ENCODE measurements around the gene KIAA0586. TPM values are rescaled to one million over a fixed set of nuclear protein-coding genes. Genes with fewer than 3 reads are reported as not detected.

The KIAA0586 gene
- total RNA-seq, 1 experiment from 2014 or later = 13.5 TPM

DNA sequence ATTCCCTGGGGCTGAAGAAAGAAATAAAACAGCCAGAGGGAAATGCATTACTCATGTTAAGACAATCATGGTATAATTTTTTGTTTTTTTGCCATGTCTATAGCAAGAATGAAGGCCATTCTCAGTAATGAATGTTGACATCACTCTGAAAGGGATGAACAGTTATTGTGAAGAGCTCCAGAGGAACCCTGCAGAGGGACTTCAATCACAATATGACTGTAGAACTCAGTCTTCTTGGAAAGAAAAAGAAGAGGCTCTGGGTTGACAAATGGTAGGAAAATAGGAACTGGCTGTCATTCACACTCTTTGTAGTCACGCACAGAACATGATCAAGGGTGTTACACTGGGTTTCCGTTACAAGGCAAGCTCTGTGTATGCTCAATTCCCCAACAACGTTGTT lies 136.5 kb downstream of the KIAA0586 start:
- POLR2A ChIA-PET = no interaction called here
- BruUV-seq (replicated peaks) = no TSS peak
- CTCF ChIA-PET = no interaction called here

GRCh38 chr14:58565832-58566231 lies 138.3 kb downstream of the KIAA0586 start:
- H3K36me3 Mint-ChIP-seq (ENCODE audit: insufficient read depth, unreplicated experiment) = no peaks in the 10 kb centered on the region
- intact Hi-C loops (cut with micrococcal nuclease; ENCODE audit: unreplicated experiment) = no loop called here
- POLR2A ChIA-PET = interaction anchor here (0.6 kb wide), 1 partner anchor 1241 kb away, joined by 4 read pairs; no protein-coding TSS in a partner anchor

More for the DNA sequence above, 136.5 kb downstream of the KIAA0586 start:
- TF ChIP-seq CTCF (IDR thresholded peaks at IDR 0.05; ENCODE audit: insufficient read depth in 1 of 2, low read depth in 1 of 2, low read length in 1 of 2, severe bottlenecking in 1 of 2, unreplicated experiment in 1 of 2) = no peak
- no peak overlapping the region for H3K4me3 Mint-ChIP-seq (ENCODE audit: unreplicated experiment)
- no peaks in the 10 kb centered on the region for H3K9me3 Mint-ChIP-seq (ENCODE audit: unreplicated experiment)
- Histone ChIP-seq H3K27me3 (replicated peaks; ENCODE audit: control insufficient read depth, insufficient read depth, low read length) (no peaks in the 10 kb centered on the region), H3K9me3 (no peaks in the 10 kb centered on the region), H3K4me1 (no peaks in the 10 kb centered on the region), H3K4me3 (ENCODE audit: low read depth, low read length) (no peak overlapping the region), H3K36me3 (ENCODE audit: control insufficient read depth, insufficient read depth, low read length) (no peaks in the 10 kb centered on the region)
- no peak overlapping the region for H3K27ac Mint-ChIP-seq (ENCODE audit: unreplicated experiment)
- no peak for DNase-seq
- H3K4me1 Mint-ChIP-seq (ENCODE audit: low read depth, unreplicated experiment) = no peaks in the 10 kb centered on the region
- H3K27me3 Mint-ChIP-seq (ENCODE audit: insufficient read depth, unreplicated experiment) = peaks cover 7% of the 10 kb centered on the region
- no peaks in the 10 kb centered on the region for H3K36me3 Mint-ChIP-seq (ENCODE audit: insufficient read depth, unreplicated experiment)
- intact Hi-C loops (cut with micrococcal nuclease; ENCODE audit: unreplicated experiment) = no loop called here

DNA sequence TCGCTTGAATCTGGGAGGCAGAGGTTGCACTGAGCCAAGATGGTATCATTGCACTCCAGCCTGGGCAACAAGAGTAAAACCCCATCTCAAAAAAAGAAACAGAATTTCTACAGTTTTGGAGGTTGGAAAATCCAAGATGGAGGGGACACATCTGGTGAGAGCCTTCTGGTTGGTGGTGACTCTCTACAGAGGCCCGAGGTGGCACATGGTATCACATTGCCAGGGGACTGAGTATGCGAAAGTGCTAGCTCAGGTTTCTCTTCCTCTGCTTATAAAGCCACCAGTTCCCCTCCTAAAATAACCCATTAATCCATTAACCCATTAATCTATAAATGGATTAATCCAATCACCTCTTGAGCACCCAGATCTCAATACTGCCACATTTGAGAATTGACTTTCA lies 139.5 kb downstream of the KIAA0586 start:
- Histone ChIP-seq H3K9me3 (no peaks in the 10 kb centered on the region), H3K36me3 (ENCODE audit: control insufficient read depth, insufficient read depth, low read length) (no peaks in the 10 kb centered on the region), H3K27me3 (replicated peaks; ENCODE audit: control insufficient read depth, insufficient read depth, low read length) (no peaks in the 10 kb centered on the region), H3K4me3 (ENCODE audit: low read depth, low read length) (no peak overlapping the region), H3K4me1 (no peaks in the 10 kb centered on the region)
- no peaks in the 10 kb centered on the region for H3K4me1 Mint-ChIP-seq (ENCODE audit: low read depth, unreplicated experiment)
- BruUV-seq (replicated peaks) = no TSS peak
- no peak overlapping the region for H3K4me3 Mint-ChIP-seq (ENCODE audit: unreplicated experiment)
- peaks cover 7% of the 10 kb centered on the region for H3K27me3 Mint-ChIP-seq (ENCODE audit: insufficient read depth, unreplicated experiment)
- no peaks in the 10 kb centered on the region for H3K36me3 Mint-ChIP-seq (ENCODE audit: insufficient read depth, unreplicated experiment)
- no peak for TF ChIP-seq CTCF (IDR thresholded peaks at IDR 0.05; ENCODE audit: insufficient read depth in 1 of 2, low read depth in 1 of 2, low read length in 1 of 2, severe bottlenecking in 1 of 2, unreplicated experiment in 1 of 2)
- CTCF ChIA-PET = no interaction called here
- intact Hi-C loops (cut with micrococcal nuclease; ENCODE audit: unreplicated experiment) = no loop called here
- DNase-seq = no peak
- no peaks in the 10 kb centered on the region for H3K9me3 Mint-ChIP-seq (ENCODE audit: unreplicated experiment)
- POLR2A ChIA-PET = no interaction called here
- no peak overlapping the region for H3K27ac Mint-ChIP-seq (ENCODE audit: unreplicated experiment)

More at GRCh38 chr14:58565832-58566231, 138.3 kb downstream of the KIAA0586 start:
- no peaks in the 10 kb centered on the region for H3K27me3 ChIP-seq (replicated peaks; ENCODE audit: control insufficient read depth, insufficient read depth, low read length)
- no peaks in the 10 kb centered on the region for H3K36me3 ChIP-seq (ENCODE audit: control insufficient read depth, insufficient read depth, low read length)
- no peak for DNase-seq
- TF ChIP-seq CTCF (IDR thresholded peaks at IDR 0.05; ENCODE audit: insufficient read depth in 1 of 2, low read depth in 1 of 2, low read length in 1 of 2, severe bottlenecking in 1 of 2, unreplicated experiment in 1 of 2) = no peak
- Mint-ChIP-seq H3K4me1 (ENCODE audit: low read depth, unreplicated experiment) (no peaks in the 10 kb centered on the region), H3K4me3 (ENCODE audit: unreplicated experiment) (no peak overlapping the region), H3K27ac (ENCODE audit: unreplicated experiment) (no peak overlapping the region), H3K9me3 (ENCODE audit: unreplicated experiment) (no peaks in the 10 kb centered on the region), H3K27me3 (ENCODE audit: insufficient read depth, unreplicated experiment) (peaks cover 7% of the 10 kb centered on the region)
- CTCF ChIA-PET = no interaction called here
- H3K9me3 ChIP-seq = no peaks in the 10 kb centered on the region
- H3K4me1 ChIP-seq = no peaks in the 10 kb centered on the region
- no TSS peak for BruUV-seq (replicated peaks)
- no peak overlapping the region for H3K4me3 ChIP-seq (ENCODE audit: low read depth, low read length)
